Measurements from ENCODE around the gene CXXC1.

- TF ChIP-seq CTCF (IDR thresholded peaks at IDR 0.05) (no peak), EP300 (IDR thresholded peaks at IDR 0.05) (no peak)
Measured at GRCh38 chr18:50272568-50272967, 14.9 kb downstream of the CXXC1 start.

All from upper lobe of left lung (tissue), 4 donors.